Measurements from ENCODE around the gene PAPLN. TPM values are rescaled to one million over a fixed set of nuclear protein-coding genes. Genes with fewer than 3 reads are reported as not detected.

PAPLN gene
- total and polyA plus RNA-seq, 9 of the 15 experiments (the other 6 are each of a cell fraction or from before 2014, with no cell fraction given) = 0.43 to 3.5 (median 1.7) TPM

DNA sequence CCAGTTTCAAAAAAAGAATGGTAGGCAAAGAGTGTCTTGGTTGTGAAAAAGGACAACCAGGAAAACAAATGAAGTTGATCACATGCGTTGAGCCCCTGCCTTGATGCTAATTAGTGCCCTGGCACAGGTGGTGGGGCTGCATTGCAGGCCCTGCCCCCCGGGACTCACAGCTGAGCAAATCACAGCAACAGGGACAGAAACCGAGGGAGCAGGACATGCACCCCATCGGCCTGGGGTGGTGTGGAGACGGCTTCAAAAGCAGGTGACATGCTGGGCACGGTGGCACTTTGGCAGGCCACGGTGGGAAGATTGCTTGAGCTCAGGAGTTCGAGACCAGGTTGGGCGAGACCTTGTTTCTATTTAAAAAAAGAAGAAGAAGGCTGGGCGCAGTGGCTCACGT lies 1.1 kb upstream of the PAPLN start:
- H3K36me3 ChIP-seq (ENCODE audit: control insufficient read depth, insufficient read depth, low read length) = no peaks in the 10 kb centered on the region
- in situ Hi-C loops (cut with MboI) = loop anchor here (10.0 kb wide), 1 partner anchor 721 kb away; no protein-coding TSS in a partner anchor
- no peak for FAIRE-seq
- H3K27me3 ChIP-seq (ENCODE audit: control insufficient read depth in 2 of 2, insufficient read depth in 2 of 2, low read length in 2 of 2) = peaks cover 37 to 82% of the 10 kb centered on the region in 2 experiments
- peaks cover 2% of the 10 kb centered on the region for H3K9me1 ChIP-seq (ENCODE audit: control insufficient read depth, insufficient read depth, low read length)
- 0 out of 2 replicates have a peak, but pooled peaks cover 4% of the 10 kb centered on the region for H4K20me1 ChIP-seq (replicated peaks; ENCODE audit: control insufficient read depth, insufficient read depth, low read length)
- no peak overlapping the region for H3K9ac ChIP-seq (ENCODE audit: insufficient read depth in 1 of 2, low read depth in 2 of 2, low read length in 2 of 2)
- H3K4me3 ChIP-seq = no peak overlapping the region
- TF ChIP-seq SNAPC5 (CRISPR knock-in tag; IDR thresholded peaks at IDR 0.05) (no peak), SUPT5H (IDR thresholded peaks at IDR 0.05) (no peak), ARNT (IDR thresholded peaks at IDR 0.05) (no peak), XRCC4 (IDR thresholded peaks at IDR 0.05; ENCODE audit: extremely low read depth, insufficient read depth, insufficient read length) (no peak), KLF13 (tag; IDR thresholded peaks at IDR 0.05; ENCODE audit: borderline replicate concordance, low read depth) (no peak), CBFA2T2 (conservative IDR thresholded peaks at IDR 0.05) (no peak), RBFOX2 (IDR thresholded peaks at IDR 0.05; ENCODE audit: low read depth, low read length) (no peak), BRCA1 (IDR thresholded peaks at IDR 0.05) (no peak), BRCA1 (CRISPR knock-in tag; IDR thresholded peaks at IDR 0.05) (no peak), CHD2 (IDR thresholded peaks at IDR 0.05; ENCODE audit: low read depth, low read length) (no peak), CC2D1A (IDR thresholded peaks at IDR 0.05) (no peak), JUN (IDR thresholded peaks at IDR 0.05; ENCODE audit: borderline replicate concordance, low read depth, low read length) (no peak), JUN (CRISPR knock-in tag; IDR thresholded peaks at IDR 0.05; ENCODE audit: borderline replicate concordance) (no peak), C11orf30 (IDR thresholded peaks at IDR 0.05; ENCODE audit: low read depth) (no peak)
- TF ChIP-seq, protein P1, sequence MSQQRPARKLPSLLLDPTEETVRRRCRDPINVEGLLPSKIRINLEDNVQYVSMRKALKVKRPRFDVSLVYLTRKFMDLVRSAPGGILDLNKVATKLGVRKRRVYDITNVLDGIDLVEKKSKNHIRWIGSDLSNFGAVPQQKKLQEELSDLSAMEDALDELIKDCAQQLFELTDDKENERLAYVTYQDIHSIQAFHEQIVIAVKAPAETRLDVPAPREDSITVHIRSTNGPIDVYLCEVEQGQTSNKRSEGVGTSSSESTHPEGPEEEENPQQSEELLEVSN (IDR thresholded peaks at IDR 0.05; ENCODE audit: borderline replicate concordance in 1 of 2, extremely low read depth in 1 of 2, insufficient read depth in 1 of 2, insufficient read length in 1 of 2, low read depth in 1 of 2, low read length in 1 of 2, poor library complexity in 1 of 2, severe bottlenecking in 1 of 2) = no peak
- no peak overlapping the region for H3K4me2 ChIP-seq (ENCODE audit: insufficient read depth, low read length)
- intact Hi-C loops (cut with micrococcal nuclease) = loop anchor here (5.0 kb wide), 1 partner anchor 236 kb away; no protein-coding TSS in a partner anchor
- BruUV-seq (replicated peaks) = no TSS peak
- peaks cover 5 to 31% of the 10 kb centered on the region in 2 experiments; a peak in 4 of 5 replicates for H3K4me1 ChIP-seq (replicated peaks in 1 of 2; ENCODE audit: control insufficient read depth in 2 of 2, insufficient read depth in 2 of 2, low read length in 2 of 2)
- H3K79me2 ChIP-seq (ENCODE audit: control insufficient read depth, insufficient read depth, low read length) = no peaks in the 10 kb centered on the region
- no peak overlapping the region for H3K27ac ChIP-seq (ENCODE audit: extremely low read depth, low read depth, low read length)
- WGBS (ENCODE audit: insufficient coverage, low coverage, missing lambda C conversion rate) = 2% methylated on average over 9 of the region's 11 CpGs
- no peaks in the 10 kb centered on the region for H3K9me3 ChIP-seq (replicated peaks; ENCODE audit: control insufficient read depth, insufficient read depth, low read depth, low read length)
- no peak for ATAC-seq
- no peak overlapping the region for H2AFZ ChIP-seq (ENCODE audit: low read depth, low read length)
- POLR2A ChIA-PET = no interaction called here
- CTCF ChIA-PET (ENCODE audit: low intra/inter-chr PET ratio) = no interaction called here
- DNase-seq (ENCODE audit: extremely low read depth in 1 of 4, low spot score in 3 of 4) = no peak
